Measurements from ENCODE around the gene ZNF699. TPM values are rescaled to one million over a fixed set of nuclear protein-coding genes. Genes with fewer than 3 reads are reported as not detected.
A peak's percentile ranks its signal among the peaks of the same experiment; 100 is the strongest.
"Not testable (repeated sequence)": the region's sequence is repeated elsewhere in the genome, so short reads cannot be mapped to it uniquely, and the experiment has no call there.

The ZNF699 gene
- 3.3 TPM for polyA plus RNA-seq (2013, experiment 1 of 2; ENCODE audit: insufficient read length)
- 2.8 TPM for polyA plus RNA-seq (2013, experiment 2 of 2; ENCODE audit: insufficient read length)

DNA sequence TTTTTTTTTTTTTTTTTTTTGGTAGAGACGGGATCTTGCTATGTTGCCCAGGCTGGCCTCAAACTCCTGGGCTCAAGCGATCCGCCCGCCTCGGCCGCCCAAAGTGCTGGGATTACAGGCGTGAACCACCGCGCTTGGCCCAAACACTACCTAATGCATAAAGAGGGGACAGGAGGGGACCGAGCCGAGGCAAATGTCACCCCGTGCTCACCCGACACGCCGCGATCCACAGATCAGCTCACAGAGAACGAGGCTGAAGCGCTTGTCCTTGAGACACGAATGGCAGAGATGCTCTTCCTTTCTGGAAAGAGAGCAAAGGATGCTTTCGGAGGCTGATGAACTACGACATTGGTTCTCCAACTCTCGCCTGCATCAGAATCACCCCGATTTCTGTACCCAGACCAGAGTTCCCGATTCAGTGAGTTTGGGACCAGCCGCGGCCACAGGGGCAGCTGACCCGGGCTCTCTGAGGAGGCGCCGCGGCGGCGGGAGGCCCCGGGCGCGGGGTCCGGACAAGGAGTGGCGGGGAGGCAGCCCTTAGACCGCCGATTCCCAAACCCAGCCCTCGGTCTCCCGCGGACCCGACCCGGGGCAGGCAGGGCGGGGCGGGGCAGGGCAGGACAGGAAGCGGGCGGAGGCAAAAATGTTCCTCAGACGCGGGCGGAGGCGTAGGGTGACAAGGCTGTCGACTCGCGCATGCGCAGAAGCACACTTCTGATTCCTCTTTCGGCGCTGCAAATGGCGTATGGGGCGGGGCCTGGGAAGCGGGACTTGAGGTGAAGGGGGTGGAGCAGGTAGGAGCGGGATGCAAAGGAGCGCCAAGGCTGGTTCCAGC is at the start of gene ZNF699:
ZNF699 (minus strand) TSS at position 700 of the 835 bp plus-strand sequence. CDS start 4,719 bp downstream, outside the sequence.
- DNase-seq = peak; percentile 98

- DNase-seq = no peak
Measured at GRCh38 chr19:9354651-9355050, 45.0 kb upstream of the ZNF699 start.

- no peak for DNase-seq
Measured at GRCh38 chr19:9353011-9353410, 43.4 kb upstream of the ZNF699 start.

DNA sequence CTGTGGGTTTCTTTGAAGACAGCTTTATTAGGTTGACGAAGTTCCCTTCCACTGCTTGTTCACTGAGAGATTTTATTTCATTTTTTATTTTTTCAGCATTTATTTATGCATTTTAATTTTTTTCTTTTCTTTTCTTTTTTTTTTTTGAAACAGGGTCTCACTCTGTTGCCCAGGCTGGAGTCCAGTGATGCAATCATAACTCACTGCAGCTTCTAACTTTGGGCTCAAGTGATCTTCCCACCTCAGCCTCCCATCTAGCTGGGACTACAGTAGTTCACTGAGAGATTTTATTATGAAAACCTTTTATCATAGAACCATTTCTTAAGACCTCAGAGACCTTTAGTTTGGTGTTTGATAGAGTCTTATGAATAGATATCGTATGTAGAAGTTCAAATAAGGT is 42.9 kb upstream of the ZNF699 start:
- DNase-seq = no peak

- no peak for DNase-seq
Measured at GRCh38 chr19:9348671-9349070, 39.0 kb upstream of the ZNF699 start.

GRCh38 chr19:9348253-9348652 is 38.6 kb upstream of the ZNF699 start:
- no peak for DNase-seq

DNA sequence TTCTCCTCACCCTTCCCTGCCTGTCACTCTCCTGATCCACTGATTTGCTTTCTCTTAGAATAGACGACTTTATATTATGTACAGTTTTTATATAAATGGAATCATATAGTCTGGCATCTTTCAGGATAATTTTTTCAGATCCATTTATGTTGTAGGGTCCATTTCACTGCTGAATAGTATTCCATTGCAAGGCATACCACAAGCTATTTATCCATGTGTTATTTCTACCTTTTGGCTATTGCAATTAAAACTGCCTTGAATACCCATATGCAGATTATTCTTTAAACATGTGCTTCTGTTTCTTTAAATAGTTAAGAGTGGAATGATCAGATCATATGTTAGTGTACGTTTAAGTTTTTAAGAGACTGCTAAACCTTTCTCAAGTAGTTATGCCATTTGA is 35.4 kb upstream of the ZNF699 start:
- DNase-seq = no peak

DNA sequence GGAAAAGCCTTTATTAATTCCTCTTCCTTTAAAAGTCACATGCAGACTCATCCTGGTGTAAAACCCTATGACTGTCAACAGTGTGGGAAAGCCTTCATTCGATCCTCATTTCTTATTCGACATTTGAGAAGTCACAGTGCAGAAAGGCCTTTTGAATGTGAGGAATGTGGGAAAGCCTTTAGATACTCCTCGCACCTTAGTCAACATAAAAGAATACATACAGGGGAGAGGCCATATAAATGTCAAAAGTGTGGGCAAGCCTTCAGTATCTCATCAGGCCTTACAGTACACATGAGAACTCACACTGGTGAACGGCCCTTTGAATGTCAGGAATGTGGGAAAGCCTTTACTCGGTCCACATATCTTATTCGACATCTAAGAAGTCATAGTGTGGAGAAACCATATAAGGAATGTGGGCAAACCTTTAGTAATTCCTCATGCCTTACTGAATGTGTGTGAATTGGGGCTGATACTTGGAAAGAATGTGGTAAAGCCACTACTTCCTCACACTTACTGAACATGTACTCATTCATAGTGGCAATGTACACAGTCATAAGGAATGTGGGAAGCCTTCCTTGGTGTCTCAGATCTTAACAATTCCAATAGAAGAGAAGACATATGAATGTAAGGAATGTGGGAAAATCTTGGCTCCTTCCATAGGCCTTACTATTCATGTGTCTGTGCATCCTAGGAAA is 33.1 kb upstream of the ZNF699 start:
- DNase-seq = no peak

- DNase-seq = no peak
Measured at GRCh38 chr19:9329999-9330398, 20.4 kb upstream of the ZNF699 start.

DNA sequence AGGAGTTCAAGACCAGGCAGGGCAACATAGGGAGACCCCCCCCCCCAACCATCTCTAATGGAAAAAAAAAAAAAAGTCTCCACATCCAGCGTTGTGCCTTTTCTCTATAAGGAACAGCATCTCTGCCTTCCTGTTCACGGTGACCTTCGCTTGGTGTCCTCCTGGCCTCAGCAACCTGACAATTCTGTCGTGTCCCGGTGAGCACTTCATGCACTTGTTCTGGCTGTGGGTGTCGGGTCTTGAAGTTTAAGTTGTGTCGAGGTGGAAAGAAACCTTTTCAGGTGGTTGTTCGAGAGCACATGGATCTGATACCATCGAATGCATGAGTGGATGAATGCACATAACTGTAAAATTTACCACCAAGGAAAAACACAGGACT is 14.9 kb upstream of the ZNF699 start:
- DNase-seq = no peak

DNA sequence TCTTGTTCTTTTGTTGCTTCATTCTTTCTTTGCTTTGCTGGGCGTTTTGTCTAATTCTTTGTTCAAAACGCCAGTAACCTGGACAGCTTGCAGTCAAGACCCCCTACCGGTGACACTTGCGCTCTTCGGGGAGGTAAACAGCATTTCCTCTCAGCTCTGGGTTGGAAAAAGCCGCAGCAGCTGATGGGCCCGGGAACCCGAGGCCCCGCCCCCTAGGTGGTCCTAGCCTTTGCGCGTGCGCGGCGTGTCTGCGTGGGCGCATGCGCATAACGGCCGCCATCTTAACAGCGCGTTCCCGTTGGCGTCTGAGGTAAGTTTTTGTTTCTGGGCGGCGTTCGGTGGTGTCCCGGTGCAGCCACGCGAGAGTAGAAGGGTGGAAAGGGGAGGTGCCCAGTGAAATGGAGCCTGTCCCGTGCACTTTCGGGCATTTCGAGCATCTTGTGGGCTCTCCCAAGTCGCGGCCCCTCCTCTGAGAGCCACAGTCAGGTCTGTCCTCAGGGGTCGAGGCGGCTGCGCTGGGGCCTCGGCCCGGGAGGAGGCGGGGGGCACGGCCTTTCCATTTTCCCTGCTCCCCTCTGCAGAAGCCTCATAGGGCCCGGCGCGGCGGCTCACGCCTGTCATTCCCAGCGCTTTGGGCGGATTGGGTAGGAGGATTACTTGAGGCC is 14.4 kb upstream of the ZNF699 start, which contains the start of gene ZNF559:
ZNF559 (plus strand) TSS at position 261 of the 665 bp plus-strand sequence. CDS start 14,371 bp downstream, outside the sequence.
- DNase-seq = peak; percentile 97

GRCh38 chr19:9323557-9323918 is 13.9 kb upstream of the ZNF699 start:
- peak; percentile 80 for DNase-seq

GRCh38 chr19:9322201-9322600 is 12.6 kb upstream of the ZNF699 start:
- not testable (repeated sequence) for DNase-seq

GRCh38 chr19:9321756-9322155 is 12.1 kb upstream of the ZNF699 start:
- not testable (repeated sequence) for DNase-seq

- no peak for DNase-seq
Measured at GRCh38 chr19:9321338-9321737, 11.7 kb upstream of the ZNF699 start.

DNA sequence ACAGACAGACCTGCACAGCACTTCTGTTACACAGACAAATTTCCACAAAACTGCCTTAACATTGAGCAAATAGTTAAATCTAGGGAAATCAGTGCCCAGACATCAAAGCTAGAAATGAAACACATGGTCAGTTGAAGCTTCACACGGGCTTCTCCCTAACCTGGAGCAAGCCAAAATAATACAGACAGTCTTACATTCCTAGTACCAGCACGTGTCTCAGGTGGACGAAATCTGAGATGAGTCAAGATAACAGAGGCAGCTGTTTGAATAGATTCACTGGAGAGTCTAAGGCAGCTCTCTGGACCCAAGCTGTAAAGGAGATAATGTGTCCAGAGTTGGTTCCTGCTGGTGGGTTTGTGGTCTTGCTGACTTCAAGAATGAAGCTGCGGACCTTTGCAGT is 4.1 kb upstream of the ZNF699 start:
- DNase-seq = no peak

DNA sequence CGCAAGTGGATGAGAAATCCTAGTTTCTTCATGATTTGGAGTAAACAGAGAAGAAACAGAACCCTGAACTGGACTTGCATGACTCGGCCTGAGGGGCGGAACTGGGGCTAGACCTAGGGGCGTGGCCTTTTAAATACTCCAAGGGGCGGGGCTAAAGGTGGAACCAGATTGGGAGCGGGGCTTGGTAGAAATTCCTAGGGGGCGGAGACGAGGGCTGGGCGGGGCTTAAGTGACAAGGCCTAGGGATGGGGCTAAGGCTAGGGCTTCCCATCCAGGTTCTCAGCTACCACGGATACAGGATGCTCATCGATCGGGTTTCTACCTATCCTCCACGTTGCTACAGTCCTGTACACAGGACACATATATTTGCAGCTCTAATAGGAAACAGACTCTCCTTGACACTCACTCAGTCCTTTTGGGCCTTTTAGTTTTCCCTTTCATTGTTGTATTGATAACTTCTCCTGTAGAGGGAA is 372 bp upstream of the ZNF699 start:
- DNase-seq = peak; percentile 89

GRCh38 chr19:9308091-9308770 is 1.4 kb downstream of the ZNF699 start:
- no peak for DNase-seq

GRCh38 chr19:9306443-9306842 is 3.2 kb downstream of the ZNF699 start:
- peak; percentile 89 for DNase-seq

- no peak for DNase-seq
Measured at GRCh38 chr19:9296336-9296735, 13.3 kb downstream of the ZNF699 start.

GRCh38 chr19:9295411-9295849 is 14.2 kb downstream of the ZNF699 start:
- peak; percentile 9 for DNase-seq

DNA sequence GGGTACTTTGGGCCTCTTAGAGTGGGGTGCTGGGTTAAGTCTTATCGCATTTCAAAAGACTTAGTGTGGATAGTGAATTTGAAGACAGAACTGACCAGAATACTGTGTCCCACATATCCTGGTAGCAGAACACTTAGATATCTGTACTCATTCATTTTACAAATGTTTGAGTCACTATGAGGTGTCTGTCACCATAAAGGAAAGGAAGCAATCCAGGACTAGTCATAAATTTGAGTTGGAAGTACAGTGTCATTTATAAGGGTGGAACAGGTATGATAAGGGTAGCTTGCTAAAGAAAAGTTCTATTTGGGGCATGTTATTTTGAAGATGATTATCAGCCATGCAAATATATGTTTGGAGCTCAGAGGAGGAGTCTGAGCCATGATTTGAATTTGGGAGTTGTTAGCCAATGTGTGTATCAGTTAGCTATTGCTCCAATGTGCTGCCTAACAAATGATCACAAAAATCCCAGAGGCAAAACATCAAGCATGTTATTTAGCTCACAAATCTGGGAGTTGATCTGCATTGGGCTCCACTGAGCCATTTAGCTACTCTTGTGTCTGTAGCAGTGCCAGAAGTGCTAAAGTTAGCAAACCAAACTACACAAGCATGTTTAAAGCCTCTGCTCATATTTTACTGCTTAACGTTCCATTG is 20.3 kb downstream of the ZNF699 start:
- no peak for DNase-seq
